Measurements from ENCODE around the gene SHB. TPM values are rescaled to one million over a fixed set of nuclear protein-coding genes. Genes with fewer than 3 reads are reported as not detected.
"Not testable (repeated sequence)": the region's sequence is repeated elsewhere in the genome, so short reads cannot be mapped to it uniquely, and the experiment has no call there.

SHB gene
- total RNA-seq, 1 experiment from 2014 or later: 56.4 TPM

DNA sequence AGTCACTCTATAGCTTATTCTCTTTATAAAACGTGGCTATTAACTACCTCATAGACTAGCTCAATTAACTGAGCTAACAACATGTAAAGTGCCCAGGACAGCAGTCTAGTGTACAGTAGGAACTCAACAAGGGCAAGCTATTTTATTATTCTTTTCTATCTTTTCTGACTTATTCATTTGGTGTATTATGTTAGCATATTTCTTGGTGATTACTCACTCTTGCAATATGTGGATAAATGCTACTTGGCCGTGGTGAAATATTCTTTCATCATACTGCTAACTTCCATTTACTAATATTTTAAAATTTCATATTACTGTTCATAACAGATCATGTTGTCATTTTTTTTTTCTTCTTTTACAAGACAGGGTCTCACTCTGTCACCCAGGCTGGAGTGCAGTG is 170.0 kb downstream of the SHB start:
- ATAC-seq (no peak), DNase-seq (no peak)
- no peak for TF ChIP-seq EZH2 (IDR thresholded peaks at IDR 0.05; ENCODE audit: low read length, unreplicated experiment)
- TF ChIP-seq, protein P1, sequence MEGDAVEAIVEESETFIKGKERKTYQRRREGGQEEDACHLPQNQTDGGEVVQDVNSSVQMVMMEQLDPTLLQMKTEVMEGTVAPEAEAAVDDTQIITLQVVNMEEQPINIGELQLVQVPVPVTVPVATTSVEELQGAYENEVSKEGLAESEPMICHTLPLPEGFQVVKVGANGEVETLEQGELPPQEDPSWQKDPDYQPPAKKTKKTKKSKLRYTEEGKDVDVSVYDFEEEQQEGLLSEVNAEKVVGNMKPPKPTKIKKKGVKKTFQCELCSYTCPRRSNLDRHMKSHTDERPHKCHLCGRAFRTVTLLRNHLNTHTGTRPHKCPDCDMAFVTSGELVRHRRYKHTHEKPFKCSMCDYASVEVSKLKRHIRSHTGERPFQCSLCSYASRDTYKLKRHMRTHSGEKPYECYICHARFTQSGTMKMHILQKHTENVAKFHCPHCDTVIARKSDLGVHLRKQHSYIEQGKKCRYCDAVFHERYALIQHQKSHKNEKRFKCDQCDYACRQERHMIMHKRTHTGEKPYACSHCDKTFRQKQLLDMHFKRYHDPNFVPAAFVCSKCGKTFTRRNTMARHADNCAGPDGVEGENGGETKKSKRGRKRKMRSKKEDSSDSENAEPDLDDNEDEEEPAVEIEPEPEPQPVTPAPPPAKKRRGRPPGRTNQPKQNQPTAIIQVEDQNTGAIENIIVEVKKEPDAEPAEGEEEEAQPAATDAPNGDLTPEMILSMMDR (conservative IDR thresholded peaks at IDR 0.05; ENCODE audit: low read depth, low read length): no peak
- ChIA-PET CTCF (no interaction called here), POLR2A (ENCODE audit: unreplicated experiment) (no interaction called here)
- Histone ChIP-seq H3K9me3 (ENCODE audit: low read length) (no peaks in the 10 kb centered on the region), H3K27ac (ENCODE audit: low read length) (no peak overlapping the region), H3K27me3 (ENCODE audit: low read length) (no peaks in the 10 kb centered on the region), H2AFZ (ENCODE audit: low read length) (no peak overlapping the region), H4K20me1 (ENCODE audit: low read length) (peaks cover 11% of the 10 kb centered on the region; the same call in 1 of the 2 replicates), H3K79me2 (ENCODE audit: low read length) (peaks cover 32% of the 10 kb centered on the region), H3K4me1 (ENCODE audit: insufficient read depth, low read length) (peaks cover 11% of the 10 kb centered on the region), H3K36me3 (ENCODE audit: low read depth, low read length) (peaks cover 8% of the 10 kb centered on the region; the same call in 1 of the 2 replicates), H3K4me3 (ENCODE audit: low read length) (no peak overlapping the region), H3K4me2 (ENCODE audit: low read length) (no peak overlapping the region), H3F3A (ENCODE audit: low read length, unreplicated experiment) (no peaks in the 10 kb centered on the region), H3K9me2 (replicated peaks; ENCODE audit: low read length) (no peaks in the 10 kb centered on the region), H3K9ac (ENCODE audit: low read length) (no peak overlapping the region)
- no TSS peak for BruUV-seq (replicated peaks)
- intact Hi-C loops (cut with micrococcal nuclease): no loop called here

- peaks cover 22% of the 10 kb centered on the region for H3K79me2 ChIP-seq (ENCODE audit: low read length)
- ChIA-PET CTCF (no interaction called here), POLR2A (ENCODE audit: unreplicated experiment) (no interaction called here)
- no TSS peak for BruUV-seq (replicated peaks)
- H4K20me1 ChIP-seq (ENCODE audit: low read length): peaks cover 10% of the 10 kb centered on the region; the same call in 1 of the 2 replicates
- H3K36me3 ChIP-seq (ENCODE audit: low read depth, low read length): peaks cover 8% of the 10 kb centered on the region; the same call in 1 of the 2 replicates
- H3K9me2 ChIP-seq (replicated peaks; ENCODE audit: low read length): no peaks in the 10 kb centered on the region
- no peak overlapping the region for H2AFZ ChIP-seq (ENCODE audit: low read length)
- H3K9me3 ChIP-seq (ENCODE audit: low read length): no peaks in the 10 kb centered on the region
- H3K4me2 ChIP-seq (ENCODE audit: low read length): no peak overlapping the region
- H3K4me3 ChIP-seq (ENCODE audit: low read length): no peak overlapping the region
- H3F3A ChIP-seq (ENCODE audit: low read length, unreplicated experiment): no peaks in the 10 kb centered on the region
- H3K4me1 ChIP-seq (ENCODE audit: insufficient read depth, low read length): peaks cover 11% of the 10 kb centered on the region
- no peaks in the 10 kb centered on the region for H3K27me3 ChIP-seq (ENCODE audit: low read length)
- no peak for DNase-seq
- H3K27ac ChIP-seq (ENCODE audit: low read length): no peak overlapping the region
- intact Hi-C loops (cut with micrococcal nuclease): no loop called here
- ATAC-seq: no peak; the same call in 1 of the 2 replicates
- H3K9ac ChIP-seq (ENCODE audit: low read length): no peak overlapping the region
- TF ChIP-seq, protein P1 (conservative IDR thresholded peaks at IDR 0.05; ENCODE audit: low read depth, low read length): no peak
- TF ChIP-seq EZH2 (IDR thresholded peaks at IDR 0.05; ENCODE audit: low read length, unreplicated experiment): no peak
- no peak for TF ChIP-seq EZH2phosphoT487 (IDR thresholded peaks at IDR 0.05; ENCODE audit: borderline replicate concordance, low read length)
Observed at GRCh38 chr9:37897665-37898064, 171.4 kb downstream of the SHB start.

- no peak overlapping the region for H3K27ac ChIP-seq (ENCODE audit: low read length)
- intact Hi-C loops (cut with micrococcal nuclease): no loop called here
- CTCF ChIA-PET: no interaction called here
- peaks cover 3% of the 10 kb centered on the region; the same call in 1 of the 2 replicates for H3K36me3 ChIP-seq (ENCODE audit: low read depth, low read length)
- DNase-seq (no peak), ATAC-seq (no peak)
- H3K4me2 ChIP-seq (ENCODE audit: low read length): no peak overlapping the region
- H3K9me2 ChIP-seq (replicated peaks; ENCODE audit: low read length): no peaks in the 10 kb centered on the region
- no peaks in the 10 kb centered on the region for H3K27me3 ChIP-seq (ENCODE audit: low read length)
- no peak overlapping the region for H2AFZ ChIP-seq (ENCODE audit: low read length)
- no peak overlapping the region for H3K4me3 ChIP-seq (ENCODE audit: low read length)
- H3K4me1 ChIP-seq (ENCODE audit: insufficient read depth, low read length): no peaks in the 10 kb centered on the region
- no peaks in the 10 kb centered on the region for H3K9me3 ChIP-seq (ENCODE audit: low read length)
- H3K79me2 ChIP-seq (ENCODE audit: low read length): no peaks in the 10 kb centered on the region
- BruUV-seq (replicated peaks): no TSS peak
- H3F3A ChIP-seq (ENCODE audit: low read length, unreplicated experiment): no peaks in the 10 kb centered on the region
- TF ChIP-seq EZH2phosphoT487 (IDR thresholded peaks at IDR 0.05; ENCODE audit: borderline replicate concordance, low read length) (no peak), EZH2 (IDR thresholded peaks at IDR 0.05; ENCODE audit: low read length, unreplicated experiment) (no peak)
- TF ChIP-seq, protein P1 (conservative IDR thresholded peaks at IDR 0.05; ENCODE audit: low read depth, low read length): no peak
- no peak overlapping the region for H3K9ac ChIP-seq (ENCODE audit: low read length)
- POLR2A ChIA-PET (ENCODE audit: unreplicated experiment): interaction anchor here (0.5 kb wide), 1 partner anchor 234 kb away, joined by 3 read pairs; no protein-coding TSS in a partner anchor
- H4K20me1 ChIP-seq (ENCODE audit: low read length): no peaks in the 10 kb centered on the region
Observed at GRCh38 chr9:37892063-37892462, 177.0 kb downstream of the SHB start.

GRCh38 chr9:37891042-37891441 is 178.0 kb downstream of the SHB start:
- ATAC-seq; H3K4me3 ChIP-seq (ENCODE audit: low read length); H3K9me2 ChIP-seq (replicated peaks; ENCODE audit: low read length); POLR2A ChIA-PET (ENCODE audit: unreplicated experiment); DNase-seq; H3K4me2 ChIP-seq (ENCODE audit: low read length); H3K27ac ChIP-seq (ENCODE audit: low read length); H3K36me3 ChIP-seq (ENCODE audit: low read depth, low read length); H4K20me1 ChIP-seq (ENCODE audit: low read length); H3K79me2 ChIP-seq (ENCODE audit: low read length); CTCF ChIA-PET; BruUV-seq (replicated peaks); H2AFZ ChIP-seq (ENCODE audit: low read length); intact Hi-C loops (cut with micrococcal nuclease); H3K9me3 ChIP-seq (ENCODE audit: low read length); H3F3A ChIP-seq (ENCODE audit: low read length, unreplicated experiment); H3K27me3 ChIP-seq (ENCODE audit: low read length); H3K9ac ChIP-seq (ENCODE audit: low read length); H3K4me1 ChIP-seq (ENCODE audit: insufficient read depth, low read length): not testable (repeated sequence)
